Suprapubic skin (tissue), 4 donors: ENCODE results near the gene MCF2L. TPM values are rescaled to one million over a fixed set of nuclear protein-coding genes. Genes with fewer than 3 reads are reported as not detected.

Source experiments
- DNase-seq, 2 donors: peaks; one replicate each; pipeline ENCODE4 v3.0.0-alpha.2; 2019; ENCODE audit warnings: low spot score in 2 of 2
- H3K27ac ChIP-seq: fragments of 200-600 bp; sonication (generic); one replicate; pipeline ENCODE4 v1.5.1; 2019
- H3K27me3 ChIP-seq: fragments of 200-600 bp; sonication (generic); one replicate; pipeline ENCODE4 v1.5.1; 2019
- H3K36me3 ChIP-seq: fragments of 200-600 bp; sonication (generic); one replicate; pipeline ENCODE4 v1.5.1; 2019
- H3K4me1 ChIP-seq: fragments of 200-600 bp; sonication (generic); one replicate; pipeline ENCODE4 v1.5.1; 2019
- H3K4me3 ChIP-seq: fragments of 200-600 bp; sonication (generic); one replicate; pipeline ENCODE4 v1.5.1; 2019; ENCODE audit warnings: mild to moderate bottlenecking
- H3K9me3 ChIP-seq: fragments of 200-600 bp; sonication (generic); one replicate; pipeline ENCODE4 v1.5.1; 2019
- CTCF ChIP-seq, 2 donors: fragments of 200-600 bp in 1 of 2; fragments of 450-650 bp in 1 of 2; sonication (generic) in 1 of 2; IDR thresholded peaks; one replicate each; pipeline ENCODE4 v1.5.1; 2016 to 2019; ENCODE audit warnings: antibody characterized with exemption in 2 of 2, mild to moderate bottlenecking in 1 of 2, moderate library complexity in 1 of 2
- EP300 ChIP-seq: sonication (generic); formaldehyde crosslinking; IDR thresholded peaks from one replicate; pipeline ENCODE4 v1.6.1; 2017; ENCODE audit warnings: antibody characterized with exemption
- POLR2A ChIP-seq, 2 donors: fragments of 450-650 bp; IDR thresholded peaks; one replicate each; pipeline ENCODE4 v1.6.1; 2017; ENCODE audit warnings: antibody characterized with exemption in 2 of 2, mild to moderate bottlenecking in 2 of 2, moderate library complexity in 2 of 2
- POLR2AphosphoS5 ChIP-seq, 3 donors: sonication (generic); formaldehyde crosslinking; IDR thresholded peaks; one replicate each; pipeline ENCODE4 v1.6.1; 2017; ENCODE audit warnings: antibody characterized with exemption in 3 of 3
- WGBS: methylation state at CpG from one replicate; pipeline ENCODE4 v1.1.5; 2018; 5-methylcytosine and 5-hydroxymethylcytosine counted together
- total RNA-seq, 4 donors: library from RNA; depleted of rRNA; stranded (reverse); fragments of >200 nt; gene quantifications; one replicate each; pipeline ENCODE4 v1.1.0, GENCODE V29; 2016

MCF2L gene
- total RNA-seq, 4 donors from 2014 or later, result 25.4 to 144 (median 50.0) TPM

GRCh38 chr13:113042456-113042855 lies 73.4 kb downstream of the MCF2L start:
- TF ChIP-seq POLR2A (IDR thresholded peaks at IDR 0.05), result no peak
- TF ChIP-seq EP300, result no peak
- no peak for TF ChIP-seq CTCF (IDR thresholded peaks at IDR 0.05)
- no peak for TF ChIP-seq POLR2AphosphoS5 (IDR thresholded peaks at IDR 0.05)
- WGBS, result 96% methylated on average over 20 of the region's 20 CpGs
- H3K27ac ChIP-seq, result no peak overlapping the region

GRCh38 chr13:113043001-113043630 lies 74.1 kb downstream of the MCF2L start:
- TF ChIP-seq CTCF (IDR thresholded peaks at IDR 0.05) (no peak), POLR2AphosphoS5 (IDR thresholded peaks at IDR 0.05) (no peak), EP300 (no peak), POLR2A (IDR thresholded peaks at IDR 0.05) (no peak)
- Histone ChIP-seq H3K4me1 (no peaks in the 10 kb centered on the region), H3K4me3 (no peak overlapping the region), H3K27ac (no peak overlapping the region), H3K36me3 (peaks cover 28% of the 10 kb centered on the region), H3K9me3 (no peaks in the 10 kb centered on the region), H3K27me3 (peaks cover 4% of the 10 kb centered on the region)
- DNase-seq, result no peak
- 86% methylated on average over 18 of the region's 20 CpGs for WGBS

More at GRCh38 chr13:113042456-113042855, 73.4 kb downstream of the MCF2L start:
- H3K36me3 ChIP-seq, result peaks cover 26% of the 10 kb centered on the region
- H3K4me3 ChIP-seq, result no peak overlapping the region
- no peaks in the 10 kb centered on the region for H3K4me1 ChIP-seq
- no peaks in the 10 kb centered on the region for H3K9me3 ChIP-seq
- DNase-seq, result no peak
- H3K27me3 ChIP-seq, result peaks cover 4% of the 10 kb centered on the region

- Histone ChIP-seq H3K4me1 (no peaks in the 10 kb centered on the region), H3K27ac (no peak overlapping the region), H3K9me3 (no peaks in the 10 kb centered on the region), H3K36me3 (peaks cover 28% of the 10 kb centered on the region), H3K4me3 (no peak overlapping the region), H3K27me3 (peaks cover 4% of the 10 kb centered on the region)
- DNase-seq, result no peak
- WGBS, result 85% methylated on average over 14 of the region's 14 CpGs
- TF ChIP-seq CTCF (IDR thresholded peaks at IDR 0.05) (no peak), EP300 (no peak), POLR2AphosphoS5 (IDR thresholded peaks at IDR 0.05) (no peak), POLR2A (IDR thresholded peaks at IDR 0.05) (no peak)
Measured at GRCh38 chr13:113043931-113044330, 74.9 kb downstream of the MCF2L start.

- Histone ChIP-seq H3K9me3 (no peaks in the 10 kb centered on the region), H3K27ac (no peak overlapping the region), H3K4me1 (no peaks in the 10 kb centered on the region), H3K27me3 (peaks cover 4% of the 10 kb centered on the region), H3K36me3 (peaks cover 28% of the 10 kb centered on the region), H3K4me3 (peak overlapping the region; percentile 17)
- no peak for DNase-seq
- WGBS, result 84% methylated on average over 23 of the region's 27 CpGs
- TF ChIP-seq CTCF (IDR thresholded peaks at IDR 0.05), result no peak
- TF ChIP-seq POLR2A (IDR thresholded peaks at IDR 0.05), result no peak
- TF ChIP-seq EP300, result no peak
- TF ChIP-seq POLR2AphosphoS5 (IDR thresholded peaks at IDR 0.05), result no peak
Measured at GRCh38 chr13:113044391-113045114, 75.5 kb downstream of the MCF2L start.
